ENCODE results near the gene GPRIN2.
"Not testable (repeated sequence)": the region's sequence is repeated elsewhere in the genome, so short reads cannot be mapped to it uniquely, and the experiment has no call there.

The GPRIN2 gene

DNA sequence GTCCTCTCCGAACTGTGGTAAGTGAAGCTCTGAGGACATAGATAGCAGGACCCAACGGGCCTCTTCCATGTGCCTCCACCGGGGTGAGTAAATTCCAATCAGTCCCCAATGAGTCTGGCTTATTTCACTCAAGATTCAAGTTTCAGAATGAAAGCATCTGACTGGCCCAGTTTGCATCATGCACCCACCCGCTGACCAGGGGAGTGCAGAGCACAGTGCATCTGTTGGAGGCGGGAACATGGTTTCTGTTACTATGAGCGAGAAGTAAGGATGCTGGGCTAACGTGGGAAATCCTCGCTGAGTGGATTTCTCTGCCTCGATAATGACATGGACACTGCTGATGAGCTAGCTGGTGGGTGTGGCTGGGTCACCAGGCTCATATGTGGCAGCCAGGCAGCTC lies 10.7 kb upstream of the GPRIN2 start:
- DNase-seq (ENCODE audit: low spot score): not testable (repeated sequence)

DNA sequence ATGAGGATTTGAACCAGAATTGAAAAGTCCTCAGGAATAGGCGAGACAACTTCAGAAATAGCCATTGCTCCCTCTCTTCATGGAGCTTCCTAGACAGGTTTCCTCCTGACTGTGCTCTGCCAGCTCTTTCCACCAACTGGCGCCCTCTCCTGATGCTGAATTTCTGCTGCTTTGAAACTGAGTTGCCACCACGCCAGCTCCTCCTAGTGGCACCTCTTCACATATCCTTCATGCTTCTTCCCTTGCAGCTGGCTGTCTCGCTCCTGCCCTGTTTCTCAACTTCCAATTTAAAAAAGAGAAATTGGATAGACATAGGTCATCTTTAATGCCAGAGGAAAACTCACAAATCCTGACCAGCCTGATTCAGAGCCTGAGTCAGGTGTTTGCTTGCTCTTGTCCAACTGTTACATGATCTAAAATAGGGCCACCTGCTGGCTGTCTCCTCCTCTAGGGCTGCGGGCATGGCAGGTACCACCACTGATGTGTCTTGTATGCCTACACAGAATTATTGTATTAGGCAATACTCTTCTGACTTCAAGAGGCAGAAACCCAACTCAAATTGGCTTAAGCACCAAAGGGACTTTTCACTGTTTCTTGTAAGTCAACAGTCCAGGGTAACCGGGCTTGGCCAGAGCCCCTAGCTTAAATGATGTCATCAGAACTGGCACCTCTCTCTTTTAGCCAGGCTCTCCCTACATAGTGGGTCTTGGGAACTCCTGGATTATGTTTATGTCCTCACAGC lies 9.3 kb upstream of the GPRIN2 start:
- not testable (repeated sequence) for DNase-seq (ENCODE audit: low spot score)

- no peak for DNase-seq (ENCODE audit: low spot score)
Measured at GRCh38 chr10:46560952-46561351, 4.5 kb upstream of the GPRIN2 start.

- no peak for DNase-seq (ENCODE audit: low spot score)
Measured at GRCh38 chr10:46560381-46560780, 3.9 kb upstream of the GPRIN2 start.

DNA sequence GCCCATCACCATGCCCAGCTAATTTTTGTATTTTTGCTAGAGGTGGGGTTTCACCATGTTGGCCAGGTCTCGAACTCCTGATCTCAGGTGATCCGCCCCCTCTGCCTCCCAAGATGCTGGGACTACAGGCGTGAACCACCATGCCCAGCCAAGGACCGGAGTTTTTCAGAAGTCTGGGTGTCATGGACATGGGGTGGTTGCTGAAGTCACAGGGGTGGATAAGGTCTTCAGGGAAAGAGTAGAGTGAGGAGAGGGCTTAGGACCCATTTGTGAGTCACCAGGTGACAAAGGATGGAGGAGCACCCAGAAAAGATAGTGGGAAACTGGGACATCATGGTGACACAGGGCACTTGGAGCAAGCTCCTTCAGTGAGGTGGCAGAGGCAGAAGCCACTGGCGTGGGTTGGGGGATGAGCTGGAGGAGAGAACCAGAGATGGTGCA lies 2.8 kb upstream of the GPRIN2 start:
- DNase-seq (ENCODE audit: low spot score): no peak

DNA sequence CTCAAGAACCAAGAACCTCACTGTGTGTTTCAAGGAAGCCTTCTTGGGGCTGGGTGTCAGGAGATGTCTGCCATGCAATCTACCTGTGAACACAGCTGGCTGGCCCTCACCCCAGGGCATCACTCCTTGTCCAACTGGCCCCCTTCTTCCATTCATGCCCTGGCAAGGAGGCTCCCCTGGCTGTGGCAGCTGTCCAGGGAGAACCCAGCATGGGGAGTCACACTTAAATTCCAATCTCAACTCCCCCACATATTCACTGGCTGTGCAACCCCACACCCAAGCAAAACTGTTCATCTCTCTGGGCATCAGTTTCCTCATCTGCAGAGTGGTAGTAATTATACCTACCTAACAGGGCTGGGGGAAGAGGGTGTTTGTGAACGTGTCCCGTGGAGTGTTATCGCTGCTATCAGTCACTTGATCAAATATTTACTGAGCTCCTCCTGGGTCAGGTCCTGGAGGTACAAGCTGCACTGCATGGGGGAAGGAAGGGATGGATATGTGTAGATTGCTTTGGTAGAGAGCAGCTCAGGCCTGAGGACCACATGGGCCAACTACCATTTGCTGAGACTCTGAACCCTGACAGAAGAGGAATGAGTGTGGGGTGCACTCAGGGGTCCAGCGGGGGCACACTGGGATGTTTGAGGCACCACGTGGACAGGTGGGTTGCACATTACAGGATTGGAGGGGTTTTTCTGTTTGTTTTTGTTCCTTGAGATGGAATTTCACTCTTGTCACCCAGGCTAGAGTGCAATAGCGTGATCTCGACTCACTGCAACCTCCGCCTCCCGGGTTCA lies 2.1 kb upstream of the GPRIN2 start:
- no peak for DNase-seq (ENCODE audit: low spot score)

GRCh38 chr10:46558122-46558391 lies 1.6 kb upstream of the GPRIN2 start:
- no peak for DNase-seq (ENCODE audit: low spot score)

DNA sequence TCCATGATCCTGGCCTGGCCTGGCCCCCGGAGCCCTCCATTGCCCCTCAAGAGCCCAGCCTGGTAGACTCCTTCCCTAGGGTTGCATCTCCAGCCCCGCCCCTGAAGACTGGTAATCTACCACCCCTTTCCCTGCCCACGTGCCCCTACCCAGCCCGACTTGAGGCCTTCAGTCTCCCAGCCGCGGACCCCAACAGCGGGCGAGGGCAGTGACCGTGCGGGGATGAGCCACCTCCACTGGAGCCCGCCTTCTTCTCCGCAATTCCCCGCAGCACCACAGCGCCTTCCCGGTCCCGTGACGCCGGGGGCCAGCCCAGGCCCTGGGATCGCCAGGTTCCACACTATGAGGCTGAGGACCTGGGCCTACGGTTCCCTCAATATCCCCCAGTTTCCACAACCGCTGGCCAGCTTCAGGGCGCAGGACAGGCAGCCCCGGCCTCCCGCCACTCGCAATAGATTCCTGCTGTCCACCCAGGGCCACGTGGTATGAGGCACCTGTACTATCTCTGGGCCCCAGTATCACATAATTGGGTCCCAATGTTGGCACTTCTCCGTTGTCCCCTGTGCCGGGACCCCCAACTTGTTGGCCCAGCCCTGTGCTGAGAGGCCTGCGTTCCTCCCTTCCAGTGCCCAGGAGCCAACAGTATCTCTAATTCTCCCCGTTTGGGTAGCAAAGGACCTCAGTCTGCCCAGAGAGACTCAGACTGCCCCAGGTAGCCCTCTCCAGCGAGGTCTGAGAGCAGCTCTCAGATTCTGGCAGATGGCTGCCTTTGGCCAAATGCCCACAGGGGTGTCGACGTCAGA lies 1.1 kb upstream of the GPRIN2 start:
- DNase-seq (ENCODE audit: low spot score): peak; percentile 75

GRCh38 chr10:46555713-46556514 lies 544 bp downstream of the GPRIN2 start:
- peak; percentile 79 for DNase-seq (ENCODE audit: low spot score)

DNA sequence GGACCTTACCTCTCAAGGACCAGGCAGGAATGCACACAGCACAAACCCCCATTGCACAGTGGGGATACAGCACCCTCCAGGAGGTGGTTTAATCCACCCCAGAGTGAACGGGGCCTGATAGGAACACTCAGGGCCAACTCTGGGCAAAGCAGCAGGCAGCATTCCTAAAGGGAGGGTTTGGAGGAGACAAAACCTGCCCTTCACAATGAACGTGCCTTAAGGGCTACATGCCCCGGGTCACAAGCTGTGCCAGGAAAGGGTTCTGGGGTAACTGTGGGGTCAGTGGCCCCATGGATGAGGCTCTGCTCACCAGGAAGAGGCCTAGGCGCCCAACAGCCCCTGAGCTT lies 1.1 kb downstream of the GPRIN2 start:
- DNase-seq (ENCODE audit: low spot score): no peak

DNA sequence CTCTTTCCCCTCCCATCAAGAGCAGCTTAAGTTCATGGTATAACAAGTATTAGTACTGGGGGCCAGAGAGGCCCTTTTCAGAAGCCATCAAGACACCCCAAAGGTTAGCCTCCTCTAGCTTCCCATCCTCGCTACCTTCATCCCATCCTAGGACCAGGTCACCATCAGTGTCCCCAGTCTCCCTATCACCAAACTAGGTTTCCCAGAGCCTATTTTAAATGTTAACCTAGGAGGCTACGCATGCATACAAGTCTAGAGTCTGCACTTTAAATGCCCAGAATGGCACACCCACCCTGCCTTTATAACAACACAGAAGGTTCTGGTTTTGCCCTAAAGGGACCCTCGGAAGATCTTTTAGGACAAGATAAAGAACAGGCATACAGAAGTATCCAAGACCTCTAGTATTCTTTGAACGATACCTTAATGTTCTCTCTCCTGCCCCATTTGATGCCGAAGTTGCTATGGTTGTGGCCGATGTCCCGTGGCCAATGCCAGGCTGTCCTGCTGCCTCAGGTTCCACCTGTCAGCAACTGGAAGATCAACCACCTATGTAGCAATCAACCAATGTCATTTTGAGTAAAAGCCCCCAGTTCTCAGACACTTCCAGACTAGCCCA lies 2.2 kb downstream of the GPRIN2 start:
- no peak for DNase-seq (ENCODE audit: low spot score)

GRCh38 chr10:46553238-46554049 lies 3.0 kb downstream of the GPRIN2 start:
- no peak for DNase-seq (ENCODE audit: low spot score)

DNA sequence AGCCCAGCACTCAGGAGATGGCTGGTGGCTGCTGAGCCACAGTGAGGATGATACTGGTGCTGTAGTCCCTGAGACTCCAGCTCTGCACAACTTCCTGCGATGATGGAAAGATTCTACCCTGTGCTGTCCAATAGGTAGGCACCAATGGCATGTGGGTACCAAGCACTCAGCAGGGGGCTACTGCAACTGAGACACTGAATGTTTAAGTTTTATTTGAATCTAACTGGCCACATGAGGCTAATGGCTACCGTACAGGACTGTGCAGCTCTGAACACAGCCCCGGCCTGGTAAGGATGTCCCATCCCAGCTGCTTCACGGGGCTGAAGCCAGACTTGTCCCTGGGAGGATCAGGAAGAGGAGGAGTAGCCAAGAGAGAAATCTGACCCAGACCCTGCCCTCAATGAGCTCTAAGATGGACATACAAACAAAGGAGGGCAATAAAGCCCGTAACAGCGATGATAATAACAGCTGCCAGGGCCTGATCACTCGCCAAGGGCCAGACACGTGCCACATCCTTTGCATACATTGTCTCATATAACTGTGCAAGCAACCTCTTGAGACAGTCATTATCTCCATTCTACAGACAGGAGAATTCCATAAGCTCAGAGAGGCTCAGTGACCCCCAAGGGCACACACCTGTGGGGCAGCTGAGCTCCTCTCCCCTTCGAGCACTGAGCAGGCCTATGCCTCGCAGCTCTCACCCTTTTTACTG lies 3.8 kb downstream of the GPRIN2 start:
- DNase-seq (ENCODE audit: low spot score): no peak

DNA sequence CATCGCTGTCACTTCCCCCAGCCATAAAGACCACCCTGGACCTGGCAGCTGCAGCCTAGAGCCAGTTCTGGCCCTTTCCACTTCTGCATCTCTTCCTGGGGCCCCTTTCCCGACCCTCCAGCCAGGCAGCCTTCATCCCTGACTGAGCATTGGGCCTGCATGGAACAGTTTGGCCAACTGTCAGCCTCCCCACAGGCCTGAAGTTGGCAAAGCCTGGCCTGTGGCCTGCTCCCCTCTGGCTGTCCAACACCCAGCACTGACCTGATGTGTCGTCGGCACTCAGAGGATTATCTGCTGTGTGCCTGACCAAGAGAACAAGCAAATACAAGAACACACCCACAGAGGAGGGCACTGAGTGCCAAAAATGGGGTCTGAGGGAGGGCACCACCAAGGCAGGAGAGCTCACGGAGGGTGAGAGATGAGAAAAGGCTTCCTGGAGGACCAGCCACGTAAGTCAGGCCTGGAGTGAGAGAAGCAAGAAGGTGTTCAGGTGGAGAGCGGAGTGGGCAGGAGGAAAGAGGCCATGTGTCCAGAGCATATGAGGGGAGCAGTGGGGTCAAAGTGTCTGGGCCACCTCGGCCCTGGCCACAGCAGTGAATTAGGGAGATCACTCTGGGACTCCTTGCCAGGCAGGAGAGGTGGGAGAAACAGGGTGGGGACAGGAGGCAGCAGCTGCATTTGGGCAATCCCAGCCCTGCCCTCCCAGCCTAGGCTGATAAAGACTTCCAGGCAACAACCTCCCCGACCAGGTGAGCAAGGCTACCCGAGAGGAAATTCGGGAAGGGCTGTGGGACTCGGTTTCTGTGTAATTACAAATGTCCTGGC lies 4.5 kb downstream of the GPRIN2 start:
- no peak for DNase-seq (ENCODE audit: low spot score)

- no peak for DNase-seq (ENCODE audit: low spot score)
Measured at GRCh38 chr10:46550795-46551700, 5.4 kb downstream of the GPRIN2 start.

DNA sequence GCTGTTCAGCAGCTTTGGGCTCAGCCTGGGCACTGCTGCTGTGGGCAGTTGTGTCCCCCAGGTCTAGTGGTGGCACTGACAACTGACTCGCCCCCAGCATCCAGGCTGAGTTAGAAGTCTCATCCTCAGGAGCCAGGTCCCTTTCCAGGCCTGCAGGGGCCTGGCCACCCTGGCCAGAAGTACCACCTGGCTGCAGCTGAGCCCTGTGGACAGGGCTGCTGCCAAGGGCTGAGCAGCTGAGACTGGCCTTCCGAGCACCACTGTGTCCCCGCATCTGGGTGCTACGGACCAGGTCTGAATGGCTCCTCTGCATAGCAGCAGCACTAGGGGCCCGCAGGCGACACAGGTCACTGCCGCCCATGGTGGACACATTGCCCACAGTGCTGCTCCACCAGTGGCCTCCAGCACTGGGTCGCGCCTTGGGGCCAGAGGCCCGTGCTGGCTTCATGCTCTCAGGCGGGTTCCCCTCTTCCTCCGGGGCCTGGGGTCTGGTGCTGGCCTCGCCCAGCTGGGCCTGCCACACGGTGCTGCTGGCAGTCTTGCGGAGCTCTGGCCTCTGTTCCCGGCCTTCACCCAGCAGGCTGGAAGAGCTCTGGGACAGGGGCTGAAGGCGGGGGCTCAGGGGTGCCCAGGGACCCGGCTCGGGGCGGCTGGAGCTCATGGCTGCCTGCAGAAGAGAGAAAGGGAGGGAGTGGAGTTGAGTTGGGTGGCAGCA lies 6.2 kb downstream of the GPRIN2 start:
- no peak for DNase-seq (ENCODE audit: low spot score)
